ENCODE results near the gene PLA2G15. TPM values are rescaled to one million over a fixed set of nuclear protein-coding genes. Genes with fewer than 3 reads are reported as not detected.

Gene PLA2G15
- total RNA-seq, 1 donor from 2014 or later, result 13.6 TPM

DNA sequence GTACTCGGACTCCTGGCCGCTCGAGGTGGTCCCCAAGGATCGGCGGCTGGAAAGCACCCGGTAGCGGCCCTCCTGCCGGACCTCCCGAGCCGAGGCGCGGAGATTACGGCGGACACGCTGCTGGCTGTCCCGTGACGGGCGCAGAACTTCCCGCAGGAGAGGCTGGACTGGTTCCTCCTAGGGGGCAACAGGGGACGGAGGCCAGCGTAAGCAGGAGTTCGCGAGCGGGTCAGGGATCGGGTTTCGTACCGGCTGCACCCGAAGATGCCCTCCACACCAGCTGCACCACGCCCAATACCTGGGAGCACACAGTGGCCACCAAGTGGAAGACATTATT is 65.2 kb downstream of the PLA2G15 start:
- no peaks in the 10 kb centered on the region for H3K27me3 Mint-ChIP-seq (ENCODE audit: low read depth)
- peaks cover 34% of the 10 kb centered on the region for H3K4me1 Mint-ChIP-seq
- H3K36me3 Mint-ChIP-seq (ENCODE audit: low read depth), result no peaks in the 10 kb centered on the region
- DNase-seq (ENCODE audit: low read depth, low spot score), result no peak
- H3K27ac Mint-ChIP-seq (ENCODE audit: unreplicated experiment), result peak overlapping the region; percentile 97
- TF ChIP-seq, protein P1, sequence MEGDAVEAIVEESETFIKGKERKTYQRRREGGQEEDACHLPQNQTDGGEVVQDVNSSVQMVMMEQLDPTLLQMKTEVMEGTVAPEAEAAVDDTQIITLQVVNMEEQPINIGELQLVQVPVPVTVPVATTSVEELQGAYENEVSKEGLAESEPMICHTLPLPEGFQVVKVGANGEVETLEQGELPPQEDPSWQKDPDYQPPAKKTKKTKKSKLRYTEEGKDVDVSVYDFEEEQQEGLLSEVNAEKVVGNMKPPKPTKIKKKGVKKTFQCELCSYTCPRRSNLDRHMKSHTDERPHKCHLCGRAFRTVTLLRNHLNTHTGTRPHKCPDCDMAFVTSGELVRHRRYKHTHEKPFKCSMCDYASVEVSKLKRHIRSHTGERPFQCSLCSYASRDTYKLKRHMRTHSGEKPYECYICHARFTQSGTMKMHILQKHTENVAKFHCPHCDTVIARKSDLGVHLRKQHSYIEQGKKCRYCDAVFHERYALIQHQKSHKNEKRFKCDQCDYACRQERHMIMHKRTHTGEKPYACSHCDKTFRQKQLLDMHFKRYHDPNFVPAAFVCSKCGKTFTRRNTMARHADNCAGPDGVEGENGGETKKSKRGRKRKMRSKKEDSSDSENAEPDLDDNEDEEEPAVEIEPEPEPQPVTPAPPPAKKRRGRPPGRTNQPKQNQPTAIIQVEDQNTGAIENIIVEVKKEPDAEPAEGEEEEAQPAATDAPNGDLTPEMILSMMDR (conservative IDR thresholded peaks at IDR 0.05), result no peak
- no peaks in the 10 kb centered on the region for H3K9me3 Mint-ChIP-seq
- H3K4me3 Mint-ChIP-seq, result peak overlapping the region; percentile 96

Small RNA genes lying within 50 kb of the gene (microRNA-seq; reads per million reads assigned to microRNA genes)
- gene MIR6773, result not detected

Other genes starting within 250 kb of the PLA2G15 start
- gene DPEP2, start 245.9 kb upstream of the PLA2G15 start, total RNA-seq, result not detected in 2 replicates
- gene DPEP2NB, start 229.5 kb upstream of the PLA2G15 start, total RNA-seq, result not detected in 2 replicates
- 12.5 and 13.3 TPM in 2 replicates for gene DDX28, start 222.1 kb upstream of the PLA2G15 start, total RNA-seq
- gene DUS2, start 222.1 kb upstream of the PLA2G15 start, total RNA-seq, result 26.6 and 28.4 TPM in 2 replicates
- gene NFATC3, start 160.0 kb upstream of the PLA2G15 start, total RNA-seq, result 64.9 and 71.7 TPM in 2 replicates
- 0.09 and 0.23 TPM in 2 replicates for gene ESRP2, start 9.2 kb upstream of the PLA2G15 start, total RNA-seq
- 39.2 and 41.7 TPM in 2 replicates for gene SLC7A6, start 19.2 kb downstream of the PLA2G15 start, total RNA-seq
- gene SLC7A6OS, start 65.6 kb downstream of the PLA2G15 start, total RNA-seq, result 21.3 and 23.8 TPM in 2 replicates
- 68.9 and 71.9 TPM in 2 replicates for gene PRMT7, start 65.6 kb downstream of the PLA2G15 start, total RNA-seq
- 3.2 and 3.8 TPM in 2 replicates for gene SMPD3, start 203.1 kb downstream of the PLA2G15 start, total RNA-seq

All from neural crest cell (in vitro differentiated cells).